SK-N-SH treated with all-trans-retinoic acid at 6 μM for 48 hours (cell line): Measurements from ENCODE around the gene IL4I1.

ENCODE experiments used
- ATAC-seq: fragments of 200-7000 bp; cut with Tn5 transposase; 3 replicates; pipeline ENCODE4 v1.9.1; 2020; ENCODE audit warnings: mild to moderate bottlenecking, moderate library complexity
- ARNTL ChIP-seq: fragments of 450-650 bp; formaldehyde crosslinking; IDR thresholded peaks from 2 replicates; pipeline ENCODE4 v1.5.0; 2020; ENCODE audit warnings: low read depth, mild to moderate bottlenecking, moderate library complexity, borderline replicate concordance
- ESRRG ChIP-seq: fragments of 250-450 bp; sonication (Bioruptor Pico); IDR thresholded peaks from 2 replicates; pipeline ENCODE4 v1.6.1; 2021; ENCODE audit warnings: mild to moderate bottlenecking
- GLIS3 ChIP-seq: fragments of 250-450 bp; sonication (Bioruptor Pico); IDR thresholded peaks from 2 replicates; pipeline ENCODE4 v1.5.0; 2020; ENCODE audit warnings: mild to moderate bottlenecking, moderate library complexity
- ISL1 ChIP-seq: fragments of 250-450 bp; sonication (Bioruptor Pico); IDR thresholded peaks from 2 replicates; pipeline ENCODE4 v2.1.2; 2022; ENCODE audit warnings: mild to moderate bottlenecking, moderate library complexity
- RARB ChIP-seq: fragments of 250-450 bp; sonication (Bioruptor Pico); IDR thresholded peaks from 2 replicates; pipeline ENCODE4 v1.8.0; 2021; ENCODE audit warnings: mild to moderate bottlenecking, moderate library complexity
- TCF4 ChIP-seq: fragments of 250-450 bp; sonication (Bioruptor Pico); IDR thresholded peaks from 2 replicates; pipeline ENCODE4 v1.8.0; 2021; ENCODE audit warnings: mild to moderate bottlenecking, moderate library complexity, borderline replicate concordance
- ZC3H10 ChIP-seq: fragments of 250-450 bp; sonication (Bioruptor Pico); IDR thresholded peaks from 2 replicates; pipeline ENCODE4 v1.5.1; 2021; ENCODE audit warnings: mild to moderate bottlenecking, moderate library complexity
- ZFP3 ChIP-seq: fragments of 250-450 bp; sonication (Bioruptor Pico); IDR thresholded peaks from 2 replicates; pipeline ENCODE4 v1.5.0; 2020; ENCODE audit warnings: mild to moderate bottlenecking, moderate library complexity
- ZFP30 ChIP-seq: fragments of 450-650 bp; formaldehyde crosslinking; IDR thresholded peaks from 2 replicates; pipeline ENCODE4 v1.5.0; 2022; ENCODE audit warnings: mild to moderate bottlenecking, moderate library complexity
- ZNF70 ChIP-seq: fragments of 450-650 bp; formaldehyde crosslinking; IDR thresholded peaks from 2 replicates; pipeline ENCODE4 v1.5.0; 2020; ENCODE audit warnings: mild to moderate bottlenecking, moderate library complexity
- ZNF8 ChIP-seq: fragments of 450-650 bp; formaldehyde crosslinking; IDR thresholded peaks from 2 replicates; pipeline ENCODE4 v1.5.0; 2020; ENCODE audit warnings: mild to moderate bottlenecking, moderate library complexity
- TF ChIP-seq, protein P1 (sequence below): fragments of 250-450 bp; sonication (Bioruptor Pico); IDR thresholded peaks from 2 replicates; pipeline ENCODE4 v1.8.0; 2020; ENCODE audit warnings: mild to moderate bottlenecking, moderate library complexity, borderline replicate concordance
- TF ChIP-seq, protein P2 (sequence below): fragments of 250-450 bp; sonication (Bioruptor Pico); IDR thresholded peaks from 2 replicates; pipeline ENCODE4 v1.5.1; 2020; ENCODE audit warnings: low read depth, mild to moderate bottlenecking, moderate library complexity
- TF ChIP-seq, protein P3 (sequence below): fragments of 250-450 bp; sonication (Bioruptor Pico); IDR thresholded peaks from 2 replicates; pipeline ENCODE4 v1.5.0; 2020; ENCODE audit warnings: mild to moderate bottlenecking, moderate library complexity
- TF ChIP-seq, protein P4 (sequence below): fragments of 250-450 bp; sonication (Bioruptor Pico); IDR thresholded peaks from 2 replicates; pipeline ENCODE4 v1.8.0; 2021; ENCODE audit warnings: low read depth, mild to moderate bottlenecking, moderate library complexity, borderline replicate concordance

IL4I1 gene

DNA sequence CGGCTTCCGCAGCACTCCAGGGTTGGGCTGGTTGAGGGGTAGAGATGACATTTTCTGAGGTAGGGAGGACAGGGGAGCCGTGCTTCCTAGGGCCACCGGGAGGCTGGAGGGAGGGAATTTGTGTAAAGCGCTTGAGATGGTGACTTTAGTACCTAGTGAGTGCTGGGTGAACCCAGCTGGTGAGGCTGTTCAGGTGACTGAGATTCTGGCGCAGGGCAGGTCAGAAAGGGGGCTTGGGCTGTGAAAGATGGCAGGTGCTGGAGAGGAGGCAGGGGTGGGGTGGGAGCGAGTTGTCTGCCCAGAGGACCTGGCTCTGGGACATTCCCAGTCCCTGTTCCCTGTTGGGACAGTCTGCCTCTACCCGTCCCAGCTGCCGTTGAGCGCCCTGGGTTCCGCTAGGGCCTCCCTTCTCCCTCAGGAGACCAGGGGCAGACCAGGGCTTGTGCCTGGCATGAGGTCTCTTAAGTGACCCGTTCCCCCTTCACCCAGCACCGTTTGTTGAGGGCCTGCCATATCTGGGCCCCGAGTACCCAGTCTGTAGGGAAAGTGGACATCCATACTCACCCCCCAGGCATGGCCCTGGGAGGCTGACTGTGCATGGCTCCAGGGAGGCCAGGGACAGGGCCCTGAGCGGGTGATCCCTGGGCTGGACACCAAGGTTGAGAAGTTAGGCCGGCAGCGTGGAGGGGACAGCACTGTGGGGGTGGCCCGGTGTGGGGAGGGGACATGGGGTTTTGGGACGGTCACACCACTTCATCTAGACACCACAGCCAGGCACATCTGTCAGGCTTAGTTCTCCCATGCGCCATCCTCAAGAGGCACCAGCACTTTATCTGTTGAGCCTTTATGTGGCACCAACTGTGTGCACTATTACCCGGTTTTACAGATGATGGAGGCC is 40.8 kb downstream of the IL4I1 start:
- peak; percentile 1; the same call in 2 of the 3 replicates for ATAC-seq
- TF ChIP-seq GLIS3 (CRISPR knock-in tag) (0 out of 2 replicates have a peak, but pooled peaks have one; percentile 1), ZC3H10 (CRISPR knock-in tag) (no peak)
- TF ChIP-seq, protein P1, sequence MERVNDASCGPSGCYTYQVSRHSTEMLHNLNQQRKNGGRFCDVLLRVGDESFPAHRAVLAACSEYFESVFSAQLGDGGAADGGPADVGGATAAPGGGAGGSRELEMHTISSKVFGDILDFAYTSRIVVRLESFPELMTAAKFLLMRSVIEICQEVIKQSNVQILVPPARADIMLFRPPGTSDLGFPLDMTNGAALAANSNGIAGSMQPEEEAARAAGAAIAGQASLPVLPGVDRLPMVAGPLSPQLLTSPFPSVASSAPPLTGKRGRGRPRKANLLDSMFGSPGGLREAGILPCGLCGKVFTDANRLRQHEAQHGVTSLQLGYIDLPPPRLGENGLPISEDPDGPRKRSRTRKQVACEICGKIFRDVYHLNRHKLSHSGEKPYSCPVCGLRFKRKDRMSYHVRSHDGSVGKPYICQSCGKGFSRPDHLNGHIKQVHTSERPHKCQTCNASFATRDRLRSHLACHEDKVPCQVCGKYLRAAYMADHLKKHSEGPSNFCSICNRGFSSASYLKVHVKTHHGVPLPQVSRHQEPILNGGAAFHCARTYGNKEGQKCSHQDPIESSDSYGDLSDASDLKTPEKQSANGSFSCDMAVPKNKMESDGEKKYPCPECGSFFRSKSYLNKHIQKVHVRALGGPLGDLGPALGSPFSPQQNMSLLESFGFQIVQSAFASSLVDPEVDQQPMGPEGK = no peak
- TF ChIP-seq, protein P2, sequence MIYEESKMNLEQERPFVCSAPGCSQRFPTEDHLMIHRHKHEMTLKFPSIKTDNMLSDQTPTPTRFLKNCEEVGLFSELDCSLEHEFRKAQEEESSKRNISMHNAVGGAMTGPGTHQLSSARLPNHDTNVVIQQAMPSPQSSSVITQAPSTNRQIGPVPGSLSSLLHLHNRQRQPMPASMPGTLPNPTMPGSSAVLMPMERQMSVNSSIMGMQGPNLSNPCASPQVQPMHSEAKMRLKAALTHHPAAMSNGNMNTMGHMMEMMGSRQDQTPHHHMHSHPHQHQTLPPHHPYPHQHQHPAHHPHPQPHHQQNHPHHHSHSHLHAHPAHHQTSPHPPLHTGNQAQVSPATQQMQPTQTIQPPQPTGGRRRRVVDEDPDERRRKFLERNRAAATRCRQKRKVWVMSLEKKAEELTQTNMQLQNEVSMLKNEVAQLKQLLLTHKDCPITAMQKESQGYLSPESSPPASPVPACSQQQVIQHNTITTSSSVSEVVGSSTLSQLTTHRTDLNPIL = no peak

DNA sequence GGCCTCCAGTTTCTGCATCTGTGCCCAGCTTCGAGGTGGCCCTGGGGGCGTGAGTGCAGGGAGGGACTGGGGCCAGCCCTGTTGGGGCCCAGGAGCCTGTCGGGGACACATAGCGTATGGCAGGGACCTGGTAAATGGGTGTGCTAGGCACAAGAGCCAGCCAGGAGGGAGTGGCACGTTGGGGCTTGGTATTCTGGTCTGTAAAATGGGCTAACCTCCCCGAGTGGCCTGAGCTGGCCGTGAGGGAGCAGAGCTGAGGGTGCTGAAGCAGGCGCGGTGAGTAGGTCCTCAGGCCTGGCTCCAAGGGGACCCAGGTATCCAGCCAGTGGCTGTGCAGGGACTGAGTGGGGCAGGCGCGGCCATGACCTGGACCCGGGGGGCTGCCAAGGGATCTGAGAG is 41.4 kb downstream of the IL4I1 start:
- no peak for ATAC-seq
- TF ChIP-seq, protein P3, sequence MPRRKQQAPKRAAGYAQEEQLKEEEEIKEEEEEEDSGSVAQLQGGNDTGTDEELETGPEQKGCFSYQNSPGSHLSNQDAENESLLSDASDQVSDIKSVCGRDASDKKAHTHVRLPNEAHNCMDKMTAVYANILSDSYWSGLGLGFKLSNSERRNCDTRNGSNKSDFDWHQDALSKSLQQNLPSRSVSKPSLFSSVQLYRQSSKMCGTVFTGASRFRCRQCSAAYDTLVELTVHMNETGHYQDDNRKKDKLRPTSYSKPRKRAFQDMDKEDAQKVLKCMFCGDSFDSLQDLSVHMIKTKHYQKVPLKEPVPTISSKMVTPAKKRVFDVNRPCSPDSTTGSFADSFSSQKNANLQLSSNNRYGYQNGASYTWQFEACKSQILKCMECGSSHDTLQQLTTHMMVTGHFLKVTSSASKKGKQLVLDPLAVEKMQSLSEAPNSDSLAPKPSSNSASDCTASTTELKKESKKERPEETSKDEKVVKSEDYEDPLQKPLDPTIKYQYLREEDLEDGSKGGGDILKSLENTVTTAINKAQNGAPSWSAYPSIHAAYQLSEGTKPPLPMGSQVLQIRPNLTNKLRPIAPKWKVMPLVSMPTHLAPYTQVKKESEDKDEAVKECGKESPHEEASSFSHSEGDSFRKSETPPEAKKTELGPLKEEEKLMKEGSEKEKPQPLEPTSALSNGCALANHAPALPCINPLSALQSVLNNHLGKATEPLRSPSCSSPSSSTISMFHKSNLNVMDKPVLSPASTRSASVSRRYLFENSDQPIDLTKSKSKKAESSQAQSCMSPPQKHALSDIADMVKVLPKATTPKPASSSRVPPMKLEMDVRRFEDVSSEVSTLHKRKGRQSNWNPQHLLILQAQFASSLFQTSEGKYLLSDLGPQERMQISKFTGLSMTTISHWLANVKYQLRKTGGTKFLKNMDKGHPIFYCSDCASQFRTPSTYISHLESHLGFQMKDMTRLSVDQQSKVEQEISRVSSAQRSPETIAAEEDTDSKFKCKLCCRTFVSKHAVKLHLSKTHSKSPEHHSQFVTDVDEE = no peak
- TF ChIP-seq ZNF70 (CRISPR knock-in tag) = no peak
- TF ChIP-seq ARNTL (CRISPR knock-in tag) = no peak
- TF ChIP-seq, protein P4, sequence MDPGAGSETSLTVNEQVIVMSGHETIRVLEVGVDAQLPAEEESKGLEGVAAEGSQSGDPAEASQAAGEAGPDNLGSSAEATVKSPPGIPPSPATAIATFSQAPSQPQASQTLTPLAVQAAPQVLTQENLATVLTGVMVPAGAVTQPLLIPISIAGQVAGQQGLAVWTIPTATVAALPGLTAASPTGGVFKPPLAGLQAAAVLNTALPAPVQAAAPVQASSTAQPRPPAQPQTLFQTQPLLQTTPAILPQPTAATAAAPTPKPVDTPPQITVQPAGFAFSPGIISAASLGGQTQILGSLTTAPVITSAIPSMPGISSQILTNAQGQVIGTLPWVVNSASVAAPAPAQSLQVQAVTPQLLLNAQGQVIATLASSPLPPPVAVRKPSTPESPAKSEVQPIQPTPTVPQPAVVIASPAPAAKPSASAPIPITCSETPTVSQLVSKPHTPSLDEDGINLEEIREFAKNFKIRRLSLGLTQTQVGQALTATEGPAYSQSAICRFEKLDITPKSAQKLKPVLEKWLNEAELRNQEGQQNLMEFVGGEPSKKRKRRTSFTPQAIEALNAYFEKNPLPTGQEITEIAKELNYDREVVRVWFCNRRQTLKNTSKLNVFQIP (CRISPR knock-in tag) = no peak
- no peak for TF ChIP-seq ZFP3 (CRISPR knock-in tag)

DNA sequence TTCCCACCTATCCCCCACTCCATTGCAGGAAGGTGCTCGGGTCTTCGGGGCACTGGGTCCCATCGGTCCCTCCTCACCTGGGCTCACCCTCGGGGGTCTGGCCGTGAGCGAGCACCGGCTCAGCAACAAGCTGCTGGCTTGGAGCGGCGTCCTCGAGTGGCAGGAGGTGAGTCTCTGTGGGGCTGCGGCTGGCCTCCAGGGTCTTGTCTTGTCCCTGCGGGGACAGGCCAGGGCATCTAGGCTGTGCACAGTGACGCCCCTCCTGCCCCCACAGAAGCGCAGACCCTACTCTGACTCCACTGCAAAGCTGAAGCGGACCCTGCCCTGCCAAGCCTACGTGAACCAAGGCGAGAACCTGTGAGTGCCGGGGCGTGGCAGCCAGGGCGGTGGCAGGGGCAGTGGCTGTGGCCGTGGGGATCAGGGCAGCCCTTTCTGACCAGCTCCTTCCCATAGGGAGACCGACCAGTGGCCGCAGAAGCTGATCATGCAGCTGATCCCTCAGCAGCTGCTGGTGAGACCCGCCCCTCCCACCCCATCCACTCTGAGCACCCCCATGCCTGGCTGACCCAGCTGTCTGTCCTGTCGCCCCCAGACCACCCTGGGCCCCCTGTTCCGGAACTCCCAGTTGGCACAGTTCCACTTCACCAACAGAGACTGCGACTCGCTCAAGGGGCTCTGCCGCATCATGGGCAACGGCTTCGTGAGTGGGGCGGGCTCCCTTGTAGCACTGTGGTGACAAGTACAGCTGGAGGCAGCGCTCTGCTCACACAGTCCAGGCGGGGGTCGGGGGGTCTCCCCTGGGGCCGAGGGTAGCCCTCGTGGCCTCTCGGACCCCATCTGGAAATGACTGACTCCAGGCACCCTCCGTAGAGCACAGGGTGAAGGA is 42.1 kb downstream of the IL4I1 start:
- no peak for TF ChIP-seq ZNF8 (CRISPR knock-in tag)
- TF ChIP-seq, protein P2 = no peak
- TF ChIP-seq TCF4 = no peak
- no peak for TF ChIP-seq ZNF70 (CRISPR knock-in tag)
- TF ChIP-seq GLIS3 (CRISPR knock-in tag) = no peak
- TF ChIP-seq ZFP30 (CRISPR knock-in tag) = no peak
- no peak for TF ChIP-seq ISL1 (CRISPR knock-in tag)
- no peak for TF ChIP-seq RARB
- TF ChIP-seq ARNTL (CRISPR knock-in tag) = no peak
- no peak for TF ChIP-seq ESRRG
- TF ChIP-seq, protein P3 = no peak
- ATAC-seq = no peak
